Neural progenitor cell (in vitro differentiated cells): Measurements from ENCODE around the gene INTS15.
A peak's percentile ranks its signal among the peaks of the same experiment; 100 is the strongest.

Source experiments
- CTCF ChIP-seq: fragments of 200-600 bp; sonication (generic); IDR thresholded peaks from 2 replicates; pipeline ENCODE4 v1.5.1; 2017; ENCODE audit warnings: antibody characterized with exemption, mild to moderate bottlenecking
- EZH2phosphoT487 ChIP-seq: fragments of 200-600 bp; sonication (generic); IDR thresholded peaks from 2 replicates; pipeline ENCODE4 v1.6.1; 2017; ENCODE audit warnings: antibody characterized with exemption

GRCh38 chr7:6589829-6590644 lies at the start of gene INTS15:
- TF ChIP-seq EZH2phosphoT487 (no peak), CTCF (peak; percentile 66)
